MG63 (cell line): ENCODE measurements around the gene TTR. TPM values are rescaled to one million over a fixed set of nuclear protein-coding genes. Genes with fewer than 3 reads are reported as not detected.
A peak's percentile ranks its signal among the peaks of the same experiment; 100 is the strongest.

Source experiments
- DNase-seq: peaks from one replicate; pipeline ENCODE4 v3.0.0-alpha.2; 2020
- H3K27me3 ChIP-seq: fragments of 250-450 bp; sonication (Bioruptor Pico); 2 replicates; pipeline ENCODE4 v1.5.1; 2020; ENCODE audit warnings: mild to moderate bottlenecking, moderate library complexity
- H3K36me3 ChIP-seq: fragments of 250-450 bp; sonication (Bioruptor Pico); 2 replicates; pipeline ENCODE4 v1.5.1; 2020; ENCODE audit warnings: mild to moderate bottlenecking, moderate library complexity
- H3K4me3 ChIP-seq: fragments of 250-450 bp; sonication (Bioruptor Pico); 2 replicates; pipeline ENCODE4 v1.5.1; 2020; ENCODE audit warnings: mild to moderate bottlenecking, moderate library complexity
- H3K9me3 ChIP-seq: fragments of 250-450 bp; sonication (Bioruptor Pico); 2 replicates; pipeline ENCODE4 v1.5.1; 2020; ENCODE audit warnings: mild to moderate bottlenecking, moderate library complexity
- total RNA-seq: library from RNA; depleted of rRNA; stranded (reverse); fragments of >200 nt; shearing (Covaris generic); gene quantifications from 2 replicates; pipeline ENCODE4 v1.2.3, GENCODE V29; 2014; ENCODE audit warnings: low replicate concordance

TTR gene
- total RNA-seq, 1 experiment from 2014 or later = not detected

DNA sequence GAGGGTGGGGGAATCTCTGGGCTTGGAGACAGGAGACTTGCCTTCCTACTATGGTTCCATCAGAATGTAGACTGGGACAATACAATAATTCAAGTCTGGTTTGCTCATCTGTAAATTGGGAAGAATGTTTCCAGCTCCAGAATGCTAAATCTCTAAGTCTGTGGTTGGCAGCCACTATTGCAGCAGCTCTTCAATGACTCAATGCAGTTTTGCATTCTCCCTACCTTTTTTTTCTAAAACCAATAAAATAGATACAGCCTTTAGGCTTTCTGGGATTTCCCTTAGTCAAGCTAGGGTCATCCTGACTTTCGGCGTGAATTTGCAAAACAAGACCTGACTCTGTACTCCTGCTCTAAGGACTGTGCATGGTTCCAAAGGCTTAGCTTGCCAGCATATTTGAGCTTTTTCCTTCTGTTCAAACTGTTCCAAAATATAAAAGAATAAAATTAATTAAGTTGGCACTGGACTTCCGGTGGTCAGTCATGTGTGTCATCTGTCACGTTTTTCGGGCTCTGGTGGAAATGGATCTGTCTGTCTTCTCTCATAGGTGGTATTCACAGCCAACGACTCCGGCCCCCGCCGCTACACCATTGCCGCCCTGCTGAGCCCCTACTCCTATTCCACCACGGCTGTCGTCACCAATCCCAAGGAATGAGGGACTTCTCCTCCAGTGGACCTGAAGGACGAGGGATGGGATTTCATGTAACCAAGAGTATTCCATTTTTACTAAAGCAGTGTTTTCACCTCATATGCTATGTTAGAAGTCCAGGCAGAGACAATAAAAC is 6.5 kb downstream of the TTR start:
- DNase-seq = no peak

DNA sequence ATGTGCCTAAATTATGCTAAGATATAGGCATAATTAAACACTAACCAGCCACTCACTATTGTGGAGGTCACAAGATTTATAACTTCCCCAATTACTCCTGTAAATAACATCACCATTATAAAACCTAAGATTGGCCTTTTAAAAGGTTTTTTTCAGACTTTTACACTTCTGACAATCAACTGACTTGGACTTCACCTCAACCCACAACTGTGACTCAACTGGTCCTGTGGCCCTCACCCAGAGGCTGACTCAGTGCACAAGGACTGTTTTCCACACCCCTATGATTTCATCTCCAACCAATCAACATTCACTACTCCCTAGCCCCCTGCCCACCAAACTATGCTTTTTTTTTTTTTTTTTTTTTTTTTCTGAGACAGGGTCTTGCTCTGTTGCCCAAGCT is 11.6 kb downstream of the TTR start:
- no peaks in the 10 kb centered on the region for H3K9me3 ChIP-seq
- no peaks in the 10 kb centered on the region for H3K27me3 ChIP-seq
- peak; percentile 46 for DNase-seq
- no peaks in the 10 kb centered on the region for H3K36me3 ChIP-seq
- no peak overlapping the region for H3K4me3 ChIP-seq

More for the DNA sequence above, 6.5 kb downstream of the TTR start:
- Histone ChIP-seq H3K4me3 (no peak overlapping the region), H3K36me3 (no peaks in the 10 kb centered on the region), H3K9me3 (no peaks in the 10 kb centered on the region), H3K27me3 (no peaks in the 10 kb centered on the region)

DNA sequence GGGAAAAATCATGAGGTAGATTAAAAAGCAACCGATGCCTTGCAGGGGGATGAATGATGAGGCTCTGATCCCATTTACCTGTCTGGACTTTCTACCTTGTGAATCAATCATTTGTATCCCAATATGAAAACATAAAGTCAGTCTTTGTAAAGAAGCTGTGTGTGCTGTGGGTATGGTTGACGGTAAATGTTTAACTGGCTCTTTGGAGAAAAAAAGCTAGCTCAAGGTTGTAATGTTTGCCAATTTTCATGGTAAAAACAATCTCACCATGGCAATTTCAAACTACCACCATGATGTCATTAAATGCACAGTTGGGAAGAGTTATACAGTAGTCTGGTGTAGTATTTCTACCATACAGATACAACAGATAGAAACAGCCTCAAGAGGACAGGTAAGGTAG is 14.6 kb downstream of the TTR start:
- no peaks in the 10 kb centered on the region for H3K9me3 ChIP-seq
- no peak for DNase-seq
- H3K36me3 ChIP-seq = no peaks in the 10 kb centered on the region
- no peak overlapping the region for H3K4me3 ChIP-seq
- no peaks in the 10 kb centered on the region for H3K27me3 ChIP-seq

DNA sequence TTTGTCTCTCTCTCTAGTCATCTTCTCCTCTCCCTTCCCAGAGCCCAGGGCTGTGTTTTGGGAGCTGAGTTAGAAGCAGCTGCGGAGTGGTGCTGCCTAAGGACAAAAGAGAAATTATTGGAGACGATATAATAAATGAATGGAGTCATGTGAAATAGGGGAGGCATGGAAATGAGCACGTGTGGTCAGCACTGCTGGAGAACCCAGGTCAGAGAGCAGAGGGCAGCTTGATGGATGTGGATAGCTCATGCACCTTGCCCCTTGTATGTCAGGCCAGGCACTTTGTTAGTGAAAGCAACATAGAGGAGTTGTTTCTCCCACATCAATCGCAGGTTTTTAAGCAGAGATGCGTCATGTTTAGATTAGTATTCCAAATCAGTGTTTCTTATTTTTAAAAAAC is 15.7 kb downstream of the TTR start:
- no peak for DNase-seq
- Histone ChIP-seq H3K27me3 (no peaks in the 10 kb centered on the region), H3K9me3 (no peaks in the 10 kb centered on the region), H3K36me3 (no peaks in the 10 kb centered on the region), H3K4me3 (no peak overlapping the region)

DNA sequence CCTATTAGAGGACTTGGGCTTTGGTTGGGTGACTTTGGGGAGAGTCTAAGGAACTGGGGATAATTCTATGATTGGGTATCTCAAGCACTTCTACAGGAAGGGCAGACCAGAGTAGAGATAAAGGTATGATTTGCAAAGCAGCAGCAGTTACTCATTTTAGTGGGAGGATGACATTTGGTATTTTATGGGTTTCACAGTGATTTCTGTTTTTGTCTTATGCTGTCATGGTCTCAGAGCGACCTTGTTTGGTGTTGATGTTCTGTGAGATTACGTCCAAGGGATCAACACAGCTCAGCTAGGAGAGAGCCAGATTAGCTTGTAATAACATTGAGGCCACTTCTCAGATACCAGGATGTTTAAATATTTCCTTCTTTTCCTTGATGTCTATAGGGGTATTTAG is 18.2 kb downstream of the TTR start:
- no peak for DNase-seq
- no peaks in the 10 kb centered on the region for H3K36me3 ChIP-seq
- no peak overlapping the region for H3K4me3 ChIP-seq
- H3K9me3 ChIP-seq = no peaks in the 10 kb centered on the region
- no peaks in the 10 kb centered on the region for H3K27me3 ChIP-seq

DNA sequence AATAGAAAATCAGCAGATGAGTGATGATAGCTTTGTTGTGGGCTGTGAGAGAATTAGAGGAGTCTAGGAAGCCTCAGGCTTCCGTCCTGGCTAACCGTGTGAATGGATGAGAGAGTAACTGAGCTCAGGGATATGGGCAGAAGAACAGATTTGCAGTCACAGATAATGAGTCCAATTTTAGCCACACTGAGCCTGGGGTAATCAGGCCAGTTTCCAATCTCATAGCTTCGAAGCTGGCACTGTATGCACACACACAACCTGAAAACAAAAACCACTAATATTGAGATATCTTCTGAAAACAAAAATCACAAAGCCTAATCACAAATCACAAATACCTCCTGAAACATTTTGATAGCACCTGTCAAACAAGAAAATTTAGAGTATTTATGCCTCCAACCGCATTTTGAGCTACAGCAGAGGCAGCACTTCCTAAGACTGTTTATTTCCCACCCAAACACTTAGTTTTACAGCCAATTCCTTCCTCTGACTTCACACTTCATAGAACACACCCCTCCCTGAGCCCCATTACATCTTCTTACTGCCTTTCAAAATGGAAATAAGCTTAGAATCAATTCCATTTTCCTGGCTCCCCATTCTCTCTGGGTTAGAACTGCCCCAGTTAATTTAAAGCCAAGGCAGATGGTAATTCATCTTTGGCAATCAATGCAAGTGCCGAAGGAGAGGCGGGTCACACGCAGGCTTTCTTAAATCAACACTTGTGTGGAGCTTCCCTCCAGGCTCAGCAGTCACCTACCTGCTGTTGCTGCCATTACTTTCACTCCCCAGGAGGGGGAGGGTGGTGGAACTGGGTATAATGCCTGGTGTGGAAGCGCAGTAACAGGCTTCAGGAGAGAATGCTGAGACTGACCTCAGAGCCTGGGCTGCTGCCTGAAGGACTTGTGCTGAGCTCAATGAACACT is 18.9 kb downstream of the TTR start:
- H3K9me3 ChIP-seq = no peaks in the 10 kb centered on the region
- H3K36me3 ChIP-seq = no peaks in the 10 kb centered on the region
- no peaks in the 10 kb centered on the region for H3K27me3 ChIP-seq
- DNase-seq = no peak
- H3K4me3 ChIP-seq = no peak overlapping the region

DNA sequence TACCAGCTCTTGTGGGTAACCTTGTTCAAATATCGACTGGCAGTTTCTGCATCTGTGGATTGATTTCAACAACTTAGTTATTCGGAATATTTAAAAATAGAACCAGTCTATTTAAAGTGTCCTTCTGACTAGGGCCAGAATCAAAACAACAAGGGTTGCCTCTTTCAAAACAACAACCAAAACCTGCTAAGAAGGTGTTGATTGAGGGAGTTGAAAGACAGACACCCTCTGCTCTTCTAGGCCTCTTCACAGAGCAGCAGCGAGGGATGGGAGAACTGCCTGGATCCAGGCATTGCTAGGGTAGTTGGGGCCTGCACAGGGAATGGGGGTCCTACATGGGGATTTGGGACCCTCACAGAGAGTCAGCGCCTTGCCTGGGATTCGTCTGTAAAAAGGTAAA is 19.8 kb downstream of the TTR start:
- Histone ChIP-seq H3K27me3 (no peaks in the 10 kb centered on the region), H3K9me3 (no peaks in the 10 kb centered on the region), H3K36me3 (no peaks in the 10 kb centered on the region), H3K4me3 (no peak overlapping the region)
- no peak for DNase-seq

DNA sequence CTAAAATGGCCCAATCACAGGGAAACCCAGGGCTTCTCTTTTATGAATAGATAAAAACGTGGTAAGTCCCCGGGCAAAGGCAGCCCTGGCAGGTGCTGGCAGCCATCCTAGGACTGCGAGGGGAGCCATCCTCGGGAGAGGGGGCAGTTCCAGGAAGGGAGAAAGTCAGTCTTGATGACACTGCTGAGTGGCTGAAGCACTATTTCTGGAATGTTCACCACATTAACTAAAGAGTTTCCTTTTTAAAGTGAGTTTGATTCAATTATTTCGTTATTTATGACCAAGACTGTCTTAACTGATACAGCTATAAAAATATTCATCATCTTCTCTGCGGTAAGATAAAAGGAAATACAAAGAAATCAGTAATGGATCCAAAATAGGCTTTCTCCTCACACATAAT is 20.4 kb downstream of the TTR start:
- DNase-seq = no peak
- Histone ChIP-seq H3K36me3 (no peaks in the 10 kb centered on the region), H3K9me3 (no peaks in the 10 kb centered on the region), H3K4me3 (no peak overlapping the region), H3K27me3 (no peaks in the 10 kb centered on the region)

DNA sequence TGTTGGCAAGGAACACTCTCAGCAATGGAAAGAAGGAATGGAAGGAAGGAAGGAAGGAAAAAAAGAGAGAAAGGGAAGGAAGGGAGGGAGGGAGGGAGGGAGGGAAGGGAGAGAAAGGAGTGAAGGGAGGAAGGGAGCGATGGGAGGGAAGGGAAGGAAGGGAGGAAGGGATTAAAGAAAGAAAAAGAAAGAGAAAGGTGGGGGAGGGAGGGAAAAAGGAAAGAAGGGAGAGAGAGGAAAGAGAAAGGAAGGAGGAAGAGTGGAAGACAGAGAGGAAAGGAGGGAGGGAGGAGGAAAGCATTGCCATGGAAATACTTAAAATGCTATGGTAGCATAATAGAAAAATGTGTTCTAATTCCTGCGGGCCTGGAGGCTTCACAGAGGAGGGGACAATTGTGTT is 22.4 kb downstream of the TTR start:
- Histone ChIP-seq H3K27me3 (no peaks in the 10 kb centered on the region), H3K36me3 (no peaks in the 10 kb centered on the region), H3K9me3 (no peaks in the 10 kb centered on the region), H3K4me3 (no peak overlapping the region)
- DNase-seq = no peak

DNA sequence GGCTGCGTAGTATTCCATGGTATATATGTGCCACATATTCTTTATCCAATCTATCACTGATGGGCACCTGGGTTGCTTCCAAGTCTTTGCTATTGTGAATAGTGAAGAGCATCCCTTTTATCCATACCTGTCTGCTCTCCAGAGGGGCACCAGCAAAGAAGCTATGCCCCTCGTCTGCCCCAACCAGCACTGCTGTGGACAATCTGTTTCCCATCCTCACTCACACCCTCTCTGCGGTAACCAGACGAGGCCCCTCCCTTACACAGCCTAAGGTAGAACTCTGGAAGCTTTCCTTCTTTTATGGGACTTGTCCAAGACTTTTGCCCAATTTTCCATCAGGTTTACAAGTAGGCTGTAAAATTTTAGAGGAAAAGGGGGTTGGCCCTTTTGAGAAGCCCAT is 24.9 kb downstream of the TTR start:
- H3K4me3 ChIP-seq = no peak overlapping the region
- H3K36me3 ChIP-seq = no peaks in the 10 kb centered on the region
- H3K27me3 ChIP-seq = no peaks in the 10 kb centered on the region
- DNase-seq = no peak
- H3K9me3 ChIP-seq = no peaks in the 10 kb centered on the region

DNA sequence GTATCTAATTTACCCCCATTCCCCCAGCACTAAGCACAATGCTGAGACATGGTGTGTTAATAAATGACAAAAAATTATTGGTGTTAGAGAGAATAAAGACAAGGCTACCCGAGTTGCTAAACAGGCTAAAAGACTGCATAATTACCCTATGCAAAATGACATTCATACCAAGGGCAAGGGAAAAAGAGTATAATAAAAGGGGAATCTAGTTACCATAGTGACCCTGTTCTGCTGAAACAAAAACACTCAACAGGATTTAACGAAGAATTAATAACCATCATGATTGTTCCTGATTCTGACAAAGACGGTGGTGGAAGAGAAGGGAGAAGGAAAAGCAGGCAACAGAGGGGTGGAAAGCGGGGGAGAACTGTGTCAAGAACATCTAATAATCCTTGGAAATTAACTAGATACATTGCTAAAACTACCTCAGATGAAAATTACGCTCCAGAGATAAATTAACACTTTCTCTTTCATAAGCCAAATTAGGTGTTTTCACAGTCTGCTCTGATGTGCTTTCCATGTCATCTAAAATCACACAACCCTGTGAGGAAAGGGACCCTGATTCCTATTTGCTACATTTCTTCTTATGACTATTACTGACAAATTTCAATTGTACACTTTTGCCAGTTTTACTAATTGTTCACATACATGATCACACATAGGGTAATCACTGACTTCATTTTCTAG is 25.5 kb downstream of the TTR start:
- no peaks in the 10 kb centered on the region for H3K36me3 ChIP-seq
- no peaks in the 10 kb centered on the region for H3K27me3 ChIP-seq
- no peaks in the 10 kb centered on the region for H3K9me3 ChIP-seq
- H3K4me3 ChIP-seq = no peak overlapping the region
- no peak for DNase-seq

DNA sequence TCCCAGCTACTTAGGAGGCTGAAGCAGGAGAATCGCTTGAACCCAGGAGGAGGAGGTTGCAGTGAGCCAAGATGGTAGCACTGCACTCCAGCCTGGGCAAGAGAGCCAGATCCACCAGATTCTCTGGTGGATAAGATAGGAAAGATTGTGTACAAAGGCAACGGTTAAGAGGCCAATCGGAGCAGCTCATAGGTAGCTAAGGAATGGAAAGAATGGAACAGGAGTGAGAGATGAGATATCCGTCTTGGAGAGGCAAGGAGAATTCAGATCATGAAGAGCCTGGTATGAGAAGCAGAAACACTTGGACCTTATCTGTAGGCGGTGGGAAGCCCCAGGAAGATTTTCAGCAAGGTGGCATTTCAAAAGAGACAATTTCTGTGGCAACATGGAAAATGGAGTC is 27.1 kb downstream of the TTR start:
- Histone ChIP-seq H3K4me3 (no peak overlapping the region), H3K36me3 (no peaks in the 10 kb centered on the region), H3K27me3 (no peaks in the 10 kb centered on the region), H3K9me3 (no peaks in the 10 kb centered on the region)
- DNase-seq = no peak

DNA sequence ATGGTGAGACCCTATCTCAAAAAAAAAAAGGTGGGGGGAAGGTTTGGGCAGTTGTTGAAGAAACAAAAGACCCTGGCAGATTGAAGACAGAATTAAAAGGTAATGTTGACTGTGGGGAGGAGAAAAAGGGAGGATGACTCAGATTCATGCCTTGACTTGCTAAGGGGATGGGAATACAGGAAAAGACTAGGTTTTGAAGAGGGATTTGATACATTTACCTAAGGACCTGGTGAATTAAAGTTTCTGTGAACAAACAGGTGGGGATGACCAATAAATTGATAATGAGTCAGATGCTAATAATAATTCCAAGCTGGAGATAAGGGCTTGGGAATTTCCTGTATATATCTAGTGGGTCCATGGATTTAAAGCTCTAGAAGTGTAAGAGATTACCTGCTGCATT is 27.6 kb downstream of the TTR start:
- Histone ChIP-seq H3K4me3 (no peak overlapping the region), H3K36me3 (no peaks in the 10 kb centered on the region), H3K9me3 (no peaks in the 10 kb centered on the region), H3K27me3 (no peaks in the 10 kb centered on the region)
- DNase-seq = no peak

DNA sequence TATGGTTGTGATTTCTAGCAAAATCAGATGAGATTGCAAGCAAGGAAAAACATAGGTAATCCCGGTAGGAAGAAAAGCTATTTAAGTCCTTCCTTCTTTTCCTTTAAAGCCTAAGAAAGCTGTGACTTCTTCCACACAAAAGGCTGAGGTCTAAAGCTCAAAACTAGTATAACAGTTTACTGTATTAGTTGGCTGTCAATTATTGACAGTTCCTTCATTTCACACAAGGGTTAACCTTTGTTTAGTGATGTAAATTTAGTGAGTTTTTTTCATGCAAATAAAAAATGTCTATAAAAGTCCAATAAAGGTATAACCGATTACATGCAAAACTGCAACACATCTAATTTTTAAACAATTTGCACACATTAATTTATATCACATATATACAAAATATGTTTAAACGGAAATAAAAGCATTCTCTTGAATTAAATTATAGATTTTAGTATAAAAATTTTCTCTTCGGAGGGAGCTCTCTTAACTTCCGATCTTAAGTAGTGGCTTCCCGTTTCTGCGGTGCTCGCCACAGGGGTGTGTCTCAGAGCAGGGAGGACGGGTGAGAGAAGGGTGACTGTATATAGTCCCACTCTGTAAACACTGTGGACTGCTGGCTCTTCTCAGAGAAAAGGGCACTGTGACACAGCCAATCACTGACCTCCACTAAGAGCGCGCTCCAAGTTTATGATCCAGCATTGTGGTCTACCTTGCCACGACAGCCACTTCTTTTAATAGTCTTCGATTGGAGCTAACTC is 33.4 kb downstream of the TTR start:
- no peaks in the 10 kb centered on the region for H3K36me3 ChIP-seq
- DNase-seq = no peak
- H3K9me3 ChIP-seq = no peaks in the 10 kb centered on the region
- no peak overlapping the region for H3K4me3 ChIP-seq
- H3K27me3 ChIP-seq = no peaks in the 10 kb centered on the region

DNA sequence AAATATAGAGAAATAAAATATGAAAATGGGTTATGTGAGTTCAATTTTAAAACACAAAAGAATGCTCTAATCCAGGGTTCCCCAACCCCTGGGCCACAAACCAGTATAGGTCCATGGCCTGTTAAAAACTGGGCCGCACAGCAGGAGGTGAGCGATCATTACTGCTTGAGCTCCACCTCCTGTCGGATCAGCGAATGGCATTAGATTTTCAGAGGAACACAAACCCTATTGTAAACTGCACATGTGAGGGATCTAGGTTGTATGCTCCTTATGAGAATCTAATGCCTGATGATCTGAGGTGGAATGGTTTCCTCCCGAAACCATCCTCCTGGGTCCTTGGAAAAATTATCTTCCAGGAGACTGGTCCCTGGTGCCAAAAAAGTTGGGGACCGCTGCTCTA is 34.7 kb downstream of the TTR start:
- Histone ChIP-seq H3K36me3 (no peaks in the 10 kb centered on the region), H3K4me3 (no peak overlapping the region), H3K9me3 (no peaks in the 10 kb centered on the region), H3K27me3 (no peaks in the 10 kb centered on the region)
- no peak for DNase-seq

DNA sequence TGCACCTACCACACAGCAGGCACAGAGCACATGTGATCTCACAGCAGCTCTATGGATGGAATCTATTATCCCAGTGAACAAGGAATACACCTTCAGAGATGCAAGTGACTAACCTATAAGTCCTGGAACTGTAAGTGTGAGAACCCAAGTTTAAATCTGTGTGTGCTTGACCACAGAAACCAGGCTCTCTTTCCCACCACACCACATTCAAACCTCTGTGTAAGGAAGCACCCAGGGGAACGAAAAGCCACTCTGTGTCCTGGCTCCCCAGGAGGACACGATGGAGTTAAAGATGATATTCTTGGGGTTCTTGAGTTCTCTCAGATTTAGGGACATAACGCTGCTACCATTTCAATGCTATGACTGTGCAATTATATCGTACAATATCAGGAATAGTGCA is 38.9 kb downstream of the TTR start:
- no peaks in the 10 kb centered on the region for H3K9me3 ChIP-seq
- no peaks in the 10 kb centered on the region for H3K36me3 ChIP-seq
- H3K27me3 ChIP-seq = no peaks in the 10 kb centered on the region
- DNase-seq = no peak
- no peak overlapping the region for H3K4me3 ChIP-seq

DNA sequence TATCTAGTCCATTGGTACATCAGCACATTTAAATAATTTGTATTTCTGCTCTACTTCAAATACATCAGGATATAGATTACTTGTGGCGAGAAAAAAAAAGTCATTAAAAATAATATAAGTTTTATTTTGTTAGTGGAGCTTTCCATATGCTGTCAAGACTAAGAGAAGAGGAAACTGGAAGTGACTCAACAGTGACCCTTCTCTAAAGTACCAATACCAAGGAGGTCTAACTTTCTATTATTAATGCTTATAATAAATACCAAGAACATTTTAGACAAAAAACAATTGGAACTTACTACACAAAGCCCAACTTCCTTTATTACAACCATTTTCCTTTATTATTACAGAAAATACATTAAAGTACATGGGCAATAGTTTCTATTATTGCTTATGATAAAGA is 39.8 kb downstream of the TTR start:
- DNase-seq = no peak
- H3K36me3 ChIP-seq = no peaks in the 10 kb centered on the region
- H3K27me3 ChIP-seq = no peaks in the 10 kb centered on the region
- H3K4me3 ChIP-seq = no peak overlapping the region
- H3K9me3 ChIP-seq = no peaks in the 10 kb centered on the region
